Heart right ventricle (tissue), 16 donors: ENCODE data around the gene FAM193B. TPM values are rescaled to one million over a fixed set of nuclear protein-coding genes. Genes with fewer than 3 reads are reported as not detected.

Experiments
- ATAC-seq, 8 donors: fragments of 200-7000 bp; cut with Tn5 transposase; one replicate each; pipeline ENCODE4 v1.9.1; 2020; ENCODE audit warnings: mild to moderate bottlenecking in 8 of 8, moderate library complexity in 8 of 8, moderate number of reproducible peaks in 1 of 8
- DNase-seq, 2 donors: peaks; one replicate each; pipeline ENCODE4 v3.0.0-alpha.2; 2020
- H3K27ac ChIP-seq, 10 donors: fragments of 200-600 bp; sonication (generic) in 2 of 10; one replicate each; pipeline versions ENCODE4 v1.5.0 to v1.8.0; 2020 to 2022; ENCODE audit warnings: mild to moderate bottlenecking in 3 of 10
- H3K27me3 ChIP-seq, 7 donors: fragments of 200-600 bp; one replicate each; pipeline ENCODE4 v1.8.0; 2021 to 2022; ENCODE audit warnings: mild to moderate bottlenecking in 2 of 7
- H3K36me3 ChIP-seq, 9 donors: fragments of 200-600 bp; sonication (generic) in 1 of 9; one replicate each; pipeline versions ENCODE4 v1.5.0 to v1.8.0; 2020 to 2022; ENCODE audit warnings: mild to moderate bottlenecking in 2 of 9
- H3K4me1 ChIP-seq, 9 donors: fragments of 200-600 bp; sonication (generic) in 1 of 9; one replicate each; pipeline versions ENCODE4 v1.5.0 to v1.8.0; 2020 to 2022; ENCODE audit warnings: mild to moderate bottlenecking in 4 of 9
- H3K4me3 ChIP-seq, 10 donors: fragments of 200-600 bp; sonication (generic) in 2 of 10; one replicate each; pipeline versions ENCODE4 v1.5.0 to v1.8.0; 2020 to 2022; ENCODE audit warnings: mild to moderate bottlenecking in 7 of 10, moderate library complexity in 2 of 10
- H3K9me3 ChIP-seq, 11 donors: fragments of 200-600 bp in 10 of 11; sonication (generic) in 2 of 11; one replicate each; pipeline versions ENCODE4 v1.5.0 to v1.8.0; 2013 to 2022; ENCODE audit warnings: mild to moderate bottlenecking in 2 of 11, control low read depth in 1 of 11, moderate library complexity in 1 of 11
- WGBS, 2 donors: extraction: QIAGEN DNeasy Blood & Tissue Kit; methylation state at CpG; one replicate each; pipeline ENCODE4 v1.1.7; 2013; ENCODE audit warnings: inconsistent platforms in 1 of 2; 5-methylcytosine and 5-hydroxymethylcytosine counted together
- intact Hi-C, 10 donors: fragments of 100-400 bp; cut with DNase I; formaldehyde crosslinking; loops; one replicate each; pipeline versions ENCODE4 v1.11.1 to v1.14.2; 2022
- polyA plus RNA-seq, 2 donors: library from polyadenylated mRNA; stranded (reverse); fragments of 200-250 nt; gene quantifications; one replicate each; pipeline ENCODE4 v1.2.3, GENCODE V29; 2013
- total RNA-seq, 10 donors: library from RNA; stranded (reverse); fragmentation: NEBNext Ultra II Directional in 3 of 10; extraction: Animal tissue kit (Norgen Biotek cat#: 25700) in 3 of 10; gene quantifications; one replicate each; pipeline versions ENCODE4 v1.2.1 to v1.2.4, GENCODE V29; 2021 to 2023
- TF ChIP-seq, protein P1 (sequence below), 9 donors: fragments of 200-600 bp; sonication (generic) in 2 of 9; IDR thresholded peaks; one replicate each; pipeline versions ENCODE4 v1.5.0 to v1.8.0; 2021 to 2022; ENCODE audit warnings: antibody characterized with exemption in 9 of 9, mild to moderate bottlenecking in 5 of 9, moderate library complexity in 1 of 9
- donor health status: Arrhythmogenic right ventricular cardiomyopathy.
- donor health status: ischemic (EF 13 %, LVEDD 7.1; RV severe dilation, severe dysfunction).
- donor health status: healthy with polysubstance abuse.
- donor health status: DM: no; HTN: yes; CAD: no.
- donor health status: DM: no; HTN: no; CAD: no.
- donor health status: ischemic (EF 25% LVEDD 6.9; RV normal size, moderate dysfunction).
- donor health status: ischemic (EF 25% LVEDD 5.7; RV mildly dilated, moderate dysfunction).
- donor health status: healthy.
- donor health status: DM: yes; HTN: yes; CAD: no.
- donor health status: Ischemic cardiomyopathy.
- donor health status: ischemic (EF 35%, LVEDD 5.7; RV mildly dilated, moderate dysfunction).
- donor health status: nonischemic (EF 11% LVEDD 7.7; RV severe dilation, severe dysfunction).
- donor health status: DM: yes; HTN: yes; CAD: no.
- donor health status: PGD.
- donor health status: ischemic (EF 29% LVEDD 5.4; RV normal size, mild dysfunction).
- donor health status: nonischemic (EF 23%, LVEDD 6.1; RV moderate dilation, normal function).

Gene FAM193B
- total and polyA plus RNA-seq, 12 donors: 14.1 to 201 (median 21.7) TPM

GRCh38 chr5:177531209-177531940, 23.0 kb downstream of the FAM193B start:
- intact Hi-C loops: no loop called here
- ATAC-seq: no peak
- H3K27ac ChIP-seq: peak overlapping the region in 1 of 10 donors; percentile 14
- H3K4me3 ChIP-seq: no peak overlapping the region
- H3K36me3 ChIP-seq: peaks cover 0 to 100% (median 54%) of the 10 kb centered on the region in 9 donors
- H3K9me3 ChIP-seq: no peaks in the 10 kb centered on the region
- WGBS, 2 donors: 90% methylated on average over 27 of the region's 27 CpGs
- H3K27me3 ChIP-seq: no peaks in the 10 kb centered on the region
- DNase-seq: no peak
- TF ChIP-seq, protein P1, sequence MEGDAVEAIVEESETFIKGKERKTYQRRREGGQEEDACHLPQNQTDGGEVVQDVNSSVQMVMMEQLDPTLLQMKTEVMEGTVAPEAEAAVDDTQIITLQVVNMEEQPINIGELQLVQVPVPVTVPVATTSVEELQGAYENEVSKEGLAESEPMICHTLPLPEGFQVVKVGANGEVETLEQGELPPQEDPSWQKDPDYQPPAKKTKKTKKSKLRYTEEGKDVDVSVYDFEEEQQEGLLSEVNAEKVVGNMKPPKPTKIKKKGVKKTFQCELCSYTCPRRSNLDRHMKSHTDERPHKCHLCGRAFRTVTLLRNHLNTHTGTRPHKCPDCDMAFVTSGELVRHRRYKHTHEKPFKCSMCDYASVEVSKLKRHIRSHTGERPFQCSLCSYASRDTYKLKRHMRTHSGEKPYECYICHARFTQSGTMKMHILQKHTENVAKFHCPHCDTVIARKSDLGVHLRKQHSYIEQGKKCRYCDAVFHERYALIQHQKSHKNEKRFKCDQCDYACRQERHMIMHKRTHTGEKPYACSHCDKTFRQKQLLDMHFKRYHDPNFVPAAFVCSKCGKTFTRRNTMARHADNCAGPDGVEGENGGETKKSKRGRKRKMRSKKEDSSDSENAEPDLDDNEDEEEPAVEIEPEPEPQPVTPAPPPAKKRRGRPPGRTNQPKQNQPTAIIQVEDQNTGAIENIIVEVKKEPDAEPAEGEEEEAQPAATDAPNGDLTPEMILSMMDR (IDR thresholded peaks at IDR 0.05): no peak
- H3K4me1 ChIP-seq: peaks cover 0 to 23% (median 12%) of the 10 kb centered on the region in 9 donors

DNA sequence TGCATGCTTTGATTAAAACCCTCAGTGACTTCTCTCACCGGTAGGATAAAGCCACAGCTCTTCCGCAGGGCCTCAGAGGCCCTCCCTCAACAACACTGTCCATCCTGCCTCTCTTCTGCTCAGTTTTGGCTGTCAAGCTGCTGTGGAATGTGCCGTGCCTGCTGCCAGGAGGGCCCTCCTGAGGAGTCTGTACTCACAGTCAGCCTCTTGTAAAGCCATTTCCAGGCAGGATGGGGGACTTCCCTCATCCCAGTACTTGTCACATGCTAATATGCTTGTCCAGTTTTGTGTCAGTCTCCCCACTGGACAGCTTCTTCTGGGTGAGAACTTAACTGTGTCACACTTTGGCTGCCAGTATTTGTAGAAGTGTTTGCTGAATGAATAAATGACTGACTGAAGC, 23.7 kb downstream of the FAM193B start:
- no peaks in the 10 kb centered on the region for H3K27me3 ChIP-seq
- no peak overlapping the region for H3K4me3 ChIP-seq
- peaks cover 0 to 19% (median 10%) of the 10 kb centered on the region in 9 donors for H3K4me1 ChIP-seq
- peak overlapping the region in 1 of 10 donors; percentile 14 for H3K27ac ChIP-seq
- TF ChIP-seq, protein P1 (IDR thresholded peaks at IDR 0.05): no peak
- WGBS, 2 donors: 42 to 52% methylated on average over 3 of the region's 3 CpGs
- DNase-seq (no peak), ATAC-seq (peak in 4 of 8 donors; percentile 26 to 68 (median 39))
- intact Hi-C loops: no loop called here
- no peaks in the 10 kb centered on the region for H3K9me3 ChIP-seq
- peaks cover 0 to 100% (median 58%) of the 10 kb centered on the region in 9 donors for H3K36me3 ChIP-seq

GRCh38 chr5:177529247-177530203, 24.8 kb downstream of the FAM193B start:
- ATAC-seq: no peak
- TF ChIP-seq, protein P1 (IDR thresholded peaks at IDR 0.05): no peak

GRCh38 chr5:177528631-177529030, 25.7 kb downstream of the FAM193B start:
- no peak overlapping the region for H3K27ac ChIP-seq
- WGBS, 2 donors: 85 to 89% methylated on average over 10 of the region's 10 CpGs
- peaks cover 0 to 100% (median 66%) of the 10 kb centered on the region in 9 donors for H3K36me3 ChIP-seq
- peaks cover 0 to 19% (median 5%) of the 10 kb centered on the region in 9 donors for H3K4me1 ChIP-seq
- TF ChIP-seq, protein P1 (IDR thresholded peaks at IDR 0.05): no peak
- no peaks in the 10 kb centered on the region for H3K9me3 ChIP-seq
- H3K4me3 ChIP-seq: no peak overlapping the region
- intact Hi-C loops: loop anchor here in 1 of 10 donors (10.0 kb wide), 1 partner anchor 66 kb away; the partner anchor contains the start of gene TMED9
- DNase-seq (no peak), ATAC-seq (no peak)
- H3K27me3 ChIP-seq: no peaks in the 10 kb centered on the region

More at GRCh38 chr5:177529247-177530203, 24.8 kb downstream of the FAM193B start:
- H3K27me3 ChIP-seq: no peaks in the 10 kb centered on the region
- no peaks in the 10 kb centered on the region for H3K9me3 ChIP-seq
- peaks cover 0 to 19% (median 9%) of the 10 kb centered on the region in 9 donors for H3K4me1 ChIP-seq
- no peak overlapping the region for H3K4me3 ChIP-seq
- DNase-seq: no peak
- H3K36me3 ChIP-seq: peaks cover 0 to 100% (median 59%) of the 10 kb centered on the region in 9 donors
- WGBS, 2 donors: 79 to 82% methylated on average over 12 of the region's 12 CpGs
- intact Hi-C loops: loop anchor here in 1 of 10 donors (10.0 kb wide), 1 partner anchor 65 kb away; the partner anchor contains the start of gene TMED9
- H3K27ac ChIP-seq: peak overlapping the region in 2 of 10 donors; percentile 25 to 27
